IMR-90 (cell line): ENCODE measurements around the gene PODNL1. TPM values are rescaled to one million over a fixed set of nuclear protein-coding genes. Genes with fewer than 3 reads are reported as not detected.

Experiments
- ATAC-seq: fragments of 200-7000 bp; cut with Tn5 transposase; 2 replicates; pipeline ENCODE4 v1.9.1; 2020; ENCODE audit warnings: low read depth, mild to moderate bottlenecking, moderate library complexity
- BruUV-seq: library from RNA; stranded (reverse); fragments of 400-500 nt; replicated peaks from 2 replicates; lab custom pipeline; 2021; lab: Mats Ljungman, UMichigan
- CTCF ChIA-PET: fragments of 300-600 bp; formaldehyde crosslinking; extraction: SDS; loops from one replicate; lab custom pipeline; 2021; ENCODE audit warnings: antibody characterized with exemption; lab: Yijun Ruan, JAX
- POLR2A ChIA-PET: fragments of 300-600 bp; sonication (Branson Sonifier 250); formaldehyde crosslinking; loops from one replicate; lab custom pipeline; 2022; ENCODE audit warnings: antibody characterized with exemption; ENCODE audit not compliant: unreplicated experiment; lab: Charles Lee
- DNase-seq: peaks from one replicate; pipeline ENCODE4 v3.0.0; 2013
- H2AFZ ChIP-seq: replicated peaks from 2 replicates; pipeline ENCODE3; 2013; ENCODE audit warnings: low read length, mild to moderate bottlenecking; ENCODE audit not compliant: poor library complexity
- H2AK5ac ChIP-seq: 2 replicates; pipeline ENCODE4 v1.6.1; 2013; ENCODE audit warnings: low read depth, low read length, inconsistent platforms
- H2AK9ac ChIP-seq: replicated peaks from 2 replicates; pipeline ENCODE3; 2013; ENCODE audit warnings: mild to moderate bottlenecking, low read depth, low read length, moderate library complexity; ENCODE audit not compliant: poor library complexity
- H2BK120ac ChIP-seq: 2 replicates; pipeline ENCODE4 v1.6.1; 2013; ENCODE audit warnings: low read depth, low read length, inconsistent platforms
- H2BK15ac ChIP-seq: 3 replicates; pipeline ENCODE4 v1.6.1; 2013; ENCODE audit warnings: low read depth, low read length, inconsistent platforms
- H2BK20ac ChIP-seq: 2 replicates; pipeline ENCODE4 v1.6.1; 2013; ENCODE audit warnings: low read depth, mild to moderate bottlenecking, inconsistent platforms, low read length, moderate library complexity
- H2BK5ac ChIP-seq: 2 replicates; pipeline ENCODE4 v1.6.1; 2013; ENCODE audit warnings: mild to moderate bottlenecking, low read depth, low read length, inconsistent platforms; ENCODE audit not compliant: poor library complexity, severe bottlenecking
- H3K14ac ChIP-seq: replicated peaks from 2 replicates; pipeline ENCODE4 v1.6.1; 2013; ENCODE audit warnings: low read depth, low read length, inconsistent platforms
- H3K18ac ChIP-seq: 2 replicates; pipeline ENCODE4 v1.6.1; 2013; ENCODE audit warnings: low read depth, low read length, control low read depth
- H3K23ac ChIP-seq: 2 replicates; pipeline ENCODE4 v1.6.1; 2013; ENCODE audit warnings: low read depth, low read length, inconsistent platforms
- H3K27ac ChIP-seq: 2 replicates; pipeline ENCODE4 v1.5.1; 2013; ENCODE audit warnings: mild to moderate bottlenecking, control low read depth, low read length; ENCODE audit not compliant: insufficient read depth
- H3K27me3 ChIP-seq: 2 replicates; pipeline ENCODE4 v1.6.1; 2013; ENCODE audit warnings: low read length; ENCODE audit not compliant: control insufficient read depth, insufficient read depth
- H3K36me3 ChIP-seq: 2 replicates; pipeline ENCODE4 v1.6.1; 2013; ENCODE audit warnings: low read length, mixed read lengths; ENCODE audit not compliant: control insufficient read depth, insufficient read depth
- H3K4ac ChIP-seq: 2 replicates; pipeline ENCODE4 v1.6.1; 2013; ENCODE audit warnings: low read depth, low read length, inconsistent platforms
- H3K4me1 ChIP-seq: 2 replicates; pipeline ENCODE4 v1.6.1; 2013; ENCODE audit warnings: low read length, mixed read lengths; ENCODE audit not compliant: control insufficient read depth, insufficient read depth
- H3K4me2 ChIP-seq: 2 replicates; pipeline ENCODE4 v1.6.1; 2013; ENCODE audit warnings: low read depth, mild to moderate bottlenecking, control low read depth, low read length, moderate library complexity
- H3K4me3 ChIP-seq: 2 replicates; pipeline ENCODE4 v1.5.1; 2013; ENCODE audit warnings: low read depth, mild to moderate bottlenecking, control low read depth, low read length, moderate library complexity; ENCODE audit not compliant: insufficient read depth
- H3K56ac ChIP-seq: 2 replicates; pipeline ENCODE4 v1.6.1; 2013; ENCODE audit warnings: low read length, inconsistent platforms; ENCODE audit not compliant: insufficient read depth; ENCODE audit errors: extremely low read depth
- H3K79me1 ChIP-seq, 2 experiments: 2 replicates each; pipeline ENCODE4 v1.6.1; 2013; ENCODE audit warnings: low read length in 2 of 2, inconsistent platforms in 1 of 2, low read depth in 1 of 2
- H3K9ac ChIP-seq: 2 replicates; pipeline ENCODE4 v1.6.1; 2013; ENCODE audit warnings: low read depth, low read length, control low read depth
- H3K9me1 ChIP-seq: 2 replicates; pipeline ENCODE4 v1.6.1; 2013; ENCODE audit warnings: low read length, inconsistent platforms; ENCODE audit not compliant: insufficient read depth
- H3K9me3 ChIP-seq: 2 replicates; pipeline ENCODE4 v1.6.1; 2013; ENCODE audit warnings: low read length; ENCODE audit not compliant: control insufficient read depth, insufficient read depth
- H4K20me1 ChIP-seq: 2 replicates; pipeline ENCODE4 v1.6.1; 2013; ENCODE audit warnings: low read length, inconsistent platforms; ENCODE audit not compliant: insufficient read depth
- H4K5ac ChIP-seq: 2 replicates; pipeline ENCODE4 v1.6.1; 2013; ENCODE audit warnings: mild to moderate bottlenecking, low read depth, low read length, control low read depth
- H4K8ac ChIP-seq, 2 experiments: 2 replicates each; pipeline ENCODE4 v1.6.1; 2013; ENCODE audit warnings: low read depth in 2 of 2, low read length in 2 of 2, control low read depth in 1 of 2, inconsistent platforms in 1 of 2
- H4K91ac ChIP-seq: 2 replicates; pipeline ENCODE4 v1.6.1; 2013; ENCODE audit warnings: low read depth, low read length, inconsistent platforms; ENCODE audit not compliant: insufficient read depth
- CEBPB ChIP-seq: IDR thresholded peaks from 2 replicates; pipeline ENCODE4 v1.6.1; 2012; ENCODE audit warnings: low read depth, low read length, improper control_type of control experiment
- CHD1 ChIP-seq: IDR thresholded peaks from 2 replicates; pipeline ENCODE4 v1.6.1; 2012; ENCODE audit warnings: low read depth, low read length, improper control_type of control experiment
- ELK1 ChIP-seq: fragments of 150-350 bp; IDR thresholded peaks from 2 replicates; pipeline ENCODE4 v1.6.1; 2016; ENCODE audit warnings: low read depth, mild to moderate bottlenecking, low read length, moderate library complexity, borderline replicate concordance
- FOS ChIP-seq: fragments of 150-350 bp; IDR thresholded peaks from 2 replicates; pipeline ENCODE4 v1.6.1; 2016; ENCODE audit warnings: low read depth, low read length
- MXI1 ChIP-seq: IDR thresholded peaks from 2 replicates; pipeline ENCODE4 v1.6.1; 2012; ENCODE audit warnings: low read depth, mild to moderate bottlenecking, low read length, moderate library complexity, borderline replicate concordance
- NFE2L2 ChIP-seq: fragments of 150-350 bp; IDR thresholded peaks from 2 replicates; pipeline ENCODE4 v1.6.1; 2016; ENCODE audit warnings: low read depth, mild to moderate bottlenecking, low read length
- POLR2A ChIP-seq: IDR thresholded peaks from 2 replicates; pipeline ENCODE4 v1.6.1; 2012; ENCODE audit warnings: mild to moderate bottlenecking, low read depth, low read length
- RAD21 ChIP-seq: IDR thresholded peaks from 2 replicates; pipeline ENCODE4 v1.6.1; 2012; ENCODE audit warnings: low read length, improper control_type of control experiment
- RCOR1 ChIP-seq: IDR thresholded peaks from 2 replicates; pipeline ENCODE4 v1.6.1; 2012; ENCODE audit warnings: mild to moderate bottlenecking, low read length, improper control_type of control experiment; ENCODE audit not compliant: insufficient replicate concordance
- USF2 ChIP-seq: fragments of 150-350 bp; IDR thresholded peaks from 2 replicates; pipeline ENCODE4 v1.6.1; 2017; ENCODE audit warnings: mild to moderate bottlenecking, antibody characterized with exemption, low read length, low read depth
- WGBS, 2 experiments: methylation state at CpG; one replicate each; pipeline versions ENCODE4 v1.1.5 to v1.1.7; 2013; ENCODE audit warnings: missing lambda C conversion rate in 2 of 2; ENCODE audit not compliant: insufficient read length in 1 of 2; ENCODE audit errors: extremely low coverage in 2 of 2; 5-methylcytosine and 5-hydroxymethylcytosine counted together
- dilution Hi-C: fragments of 300-500 bp; cut with HindIII; formaldehyde crosslinking; loops from one replicate; pipeline ENCODE4 v1.14.3; 2018; ENCODE audit warnings: low sequenced_read_pairs; ENCODE audit not compliant: unreplicated experiment
- in situ Hi-C: fragments of 300-500 bp; cut with MboI; formaldehyde crosslinking; loops from 3 replicates; pipeline ENCODE4 v1.14.3; 2019; ENCODE audit warnings: low sequenced_read_pairs, inconsistent platforms, mixed read lengths
- intact Hi-C: fragments of 100-400 bp; cut with micrococcal nuclease; formaldehyde crosslinking; loops from 2 replicates; pipeline ENCODE4 v1.10.0; 2022
- polyA plus RNA-seq, 3 experiments: library from polyadenylated mRNA; depleted of rRNA; stranded (reverse); fragments of >200 nt; gene quantifications; 2 replicates each; pipeline ENCODE4 v1.2.3, GENCODE V29; 2012; ENCODE audit warnings: low replicate concordance in 1 of 3
- total RNA-seq: library from RNA; depleted of rRNA; stranded (reverse); fragments of >200 nt; gene quantifications from 2 replicates; pipeline ENCODE4 v1.2.3, GENCODE V29; 2012

PODNL1 gene
- total and polyA plus RNA-seq, 2 of the 4 experiments (the other 2 are of a cell fraction): under 0.01 to 2.4 TPM

- H4K5ac ChIP-seq: no peak overlapping the region
- H2BK20ac ChIP-seq: no peak overlapping the region
- no peak for TF ChIP-seq RAD21
- no peak for TF ChIP-seq NFE2L2
- TF ChIP-seq MXI1: no peak
- TF ChIP-seq CHD1: no peak
- TF ChIP-seq ELK1: no peak
- TF ChIP-seq FOS: no peak
- no peak for TF ChIP-seq CEBPB
- no peak for TF ChIP-seq USF2
- no peak for TF ChIP-seq RCOR1
- no peak for TF ChIP-seq POLR2A
- no peak overlapping the region for H2AK9ac ChIP-seq
- 93% methylated on average over 13 of the region's 16 CpGs; no CpG with 5 or more reads in 1 of the 2 experiments for WGBS, 2 experiments
- no peak overlapping the region for H2BK5ac ChIP-seq
- dilution Hi-C loops (no loop called here), intact Hi-C loops (loop anchor here (10.0 kb wide), 1 partner anchor 597 kb away; no protein-coding TSS in a partner anchor), in situ Hi-C loops (loop anchor here (10.0 to 25.0 kb wide), 2 partner anchors 449 to 587 kb away; partner anchors contain the start of gene PTGER1)
- ChIA-PET CTCF (no interaction called here), POLR2A (no interaction called here)
- H3K27me3 ChIP-seq: peaks cover 2% of the 10 kb centered on the region; the same call in 1 of the 2 replicates
- no peak overlapping the region for H4K8ac ChIP-seq
- no peak overlapping the region for H3K14ac ChIP-seq
- no peaks in the 10 kb centered on the region for H3K4me1 ChIP-seq
- H2BK120ac ChIP-seq: no peak overlapping the region
- DNase-seq (no peak), ATAC-seq (no peak)
- no peaks in the 10 kb centered on the region for H3K9me1 ChIP-seq
- no peak overlapping the region for H3K23ac ChIP-seq
- H3K4ac ChIP-seq: no peak overlapping the region
- H3K9me3 ChIP-seq: no peaks in the 10 kb centered on the region
- no peak overlapping the region for H3K27ac ChIP-seq
- no peak overlapping the region for H3K4me3 ChIP-seq
- BruUV-seq: no TSS peak
- no peak overlapping the region for H2AK5ac ChIP-seq
- H4K20me1 ChIP-seq: no peaks in the 10 kb centered on the region
- H2BK15ac ChIP-seq: no peak overlapping the region
- H3K79me1 ChIP-seq: no peaks in the 10 kb centered on the region
- H4K91ac ChIP-seq: no peak overlapping the region
- no peak overlapping the region for H3K56ac ChIP-seq
- H3K36me3 ChIP-seq: no peaks in the 10 kb centered on the region
- H2AFZ ChIP-seq: no peak overlapping the region
- no peak overlapping the region for H3K4me2 ChIP-seq
- no peak overlapping the region for H3K9ac ChIP-seq
- H3K18ac ChIP-seq: no peak overlapping the region
Observed at GRCh38 chr19:13888281-13888680, 49.9 kb downstream of the PODNL1 start.
